Subcutaneous adipose tissue (tissue), 4 donors: Measurements from ENCODE around the gene COG4. TPM values are rescaled to one million over a fixed set of nuclear protein-coding genes. Genes with fewer than 3 reads are reported as not detected.

Experiments used
- CTCF ChIP-seq: fragments of 450-650 bp; IDR thresholded peaks from one replicate; pipeline ENCODE4 v1.5.1; 2016; ENCODE audit warnings: low read depth, mild to moderate bottlenecking, control low read depth, antibody characterized with exemption, moderate library complexity
- total RNA-seq, 4 donors: library from RNA; depleted of rRNA; stranded (reverse); fragments of >200 nt; gene quantifications; one replicate each; pipeline ENCODE4 v1.1.0, GENCODE V29; 2016

Gene COG4
- total RNA-seq, 4 donors from 2014 or later = 29.8 to 49.9 (median 39.9) TPM

DNA sequence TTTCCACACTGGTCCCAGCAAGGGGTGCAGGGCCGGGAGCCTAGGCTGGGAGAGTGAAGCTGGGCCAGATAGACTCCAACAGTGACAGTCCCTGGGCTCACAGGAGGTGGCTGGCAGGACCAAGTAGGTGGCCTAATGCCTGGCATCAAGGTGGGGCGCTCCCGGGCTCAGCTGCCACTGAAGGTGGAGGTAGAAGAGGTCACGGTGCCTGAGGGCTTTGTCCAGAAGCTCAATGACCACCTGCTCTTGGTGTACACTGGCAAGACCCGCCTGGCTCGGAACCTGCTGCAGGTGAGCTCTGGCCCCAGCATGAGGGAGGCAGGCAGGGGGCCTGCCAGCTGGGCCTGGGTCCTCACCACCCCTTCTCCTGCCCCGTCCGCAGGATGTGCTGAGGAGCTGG is 45.2 kb downstream of the COG4 start:
- no peak for TF ChIP-seq CTCF

- TF ChIP-seq CTCF = no peak
Measured at GRCh38 chr16:70476272-70477020, 46.9 kb downstream of the COG4 start.

- no peak for TF ChIP-seq CTCF
Measured at GRCh38 chr16:70475054-70475871, 48.1 kb downstream of the COG4 start.

DNA sequence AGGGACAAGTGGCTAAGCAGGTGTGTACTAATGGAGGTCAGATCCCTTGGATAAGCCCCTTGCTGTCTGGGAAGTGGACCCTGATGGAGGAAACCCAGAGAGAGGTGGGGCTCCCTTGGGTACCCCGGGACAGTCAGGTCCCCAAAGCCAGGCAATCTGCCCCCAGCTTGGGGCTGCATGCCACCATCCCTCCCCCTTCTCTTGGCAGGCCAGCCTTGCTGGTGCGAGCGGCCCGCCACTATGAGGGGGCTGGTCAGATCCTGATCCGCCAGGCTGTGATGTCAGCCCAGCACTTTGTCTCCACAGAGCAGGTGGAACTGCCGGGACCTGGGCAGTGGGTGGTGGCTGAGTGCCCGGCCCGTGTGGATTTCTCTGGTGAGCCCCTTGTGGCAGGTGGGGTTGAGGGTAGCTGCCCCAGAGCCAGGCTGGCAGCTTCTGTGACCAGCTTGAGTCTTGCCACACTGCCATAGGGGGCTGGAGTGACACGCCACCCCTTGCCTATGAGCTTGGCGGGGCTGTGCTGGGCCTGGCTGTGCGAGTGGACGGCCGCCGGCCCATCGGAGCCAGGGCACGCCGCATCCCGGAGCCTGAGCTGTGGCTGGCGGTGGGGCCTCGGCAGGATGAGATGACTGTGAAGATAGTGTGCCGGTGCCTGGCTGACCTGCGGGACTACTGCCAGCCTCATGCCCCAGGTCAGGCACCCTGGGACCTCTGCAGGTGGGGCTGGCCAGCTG is 48.9 kb downstream of the COG4 start:
- no peak for TF ChIP-seq CTCF

DNA sequence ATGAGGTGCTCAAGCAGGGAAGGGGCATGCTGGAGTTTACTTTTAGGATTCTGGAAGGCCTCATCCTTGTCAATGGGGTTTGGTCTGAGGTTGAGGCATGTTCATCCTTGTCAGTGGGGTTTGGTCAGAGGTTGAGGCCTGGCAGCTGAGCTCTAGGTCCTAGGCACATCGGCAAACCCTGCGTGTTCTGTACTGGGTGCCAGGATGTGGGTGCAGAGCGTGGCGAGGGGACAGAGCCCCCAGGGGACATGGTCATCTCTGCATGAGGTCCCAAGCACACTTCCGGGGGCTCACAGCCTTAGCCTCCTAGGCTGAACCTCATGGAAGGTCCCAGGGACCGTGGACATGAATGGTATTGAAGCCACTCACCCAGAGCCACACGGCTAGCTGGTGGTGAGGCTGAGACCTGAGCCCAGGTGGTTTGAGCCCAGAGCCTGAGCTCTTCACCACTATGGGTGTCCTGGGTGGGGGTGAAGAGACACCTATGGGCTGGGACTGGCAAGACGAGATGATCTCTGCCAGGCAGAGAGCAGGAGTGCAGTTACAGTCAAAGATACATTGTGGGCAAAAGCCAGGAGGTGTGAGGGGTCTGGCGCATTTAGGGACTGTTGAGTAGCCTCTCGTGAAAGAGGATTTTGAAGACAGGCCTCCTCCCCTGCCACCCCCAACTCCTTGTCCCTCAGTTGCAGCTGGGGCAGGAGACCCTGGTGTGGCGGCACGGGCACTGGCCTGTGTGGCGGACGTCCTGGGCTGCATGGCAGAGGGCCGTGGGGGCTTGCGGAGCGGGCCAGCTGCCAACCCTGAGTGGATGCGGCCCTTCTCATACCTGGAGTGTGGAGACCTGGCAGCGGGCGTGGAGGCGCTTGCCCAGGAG is 49.7 kb downstream of the COG4 start:
- no peak for TF ChIP-seq CTCF

DNA sequence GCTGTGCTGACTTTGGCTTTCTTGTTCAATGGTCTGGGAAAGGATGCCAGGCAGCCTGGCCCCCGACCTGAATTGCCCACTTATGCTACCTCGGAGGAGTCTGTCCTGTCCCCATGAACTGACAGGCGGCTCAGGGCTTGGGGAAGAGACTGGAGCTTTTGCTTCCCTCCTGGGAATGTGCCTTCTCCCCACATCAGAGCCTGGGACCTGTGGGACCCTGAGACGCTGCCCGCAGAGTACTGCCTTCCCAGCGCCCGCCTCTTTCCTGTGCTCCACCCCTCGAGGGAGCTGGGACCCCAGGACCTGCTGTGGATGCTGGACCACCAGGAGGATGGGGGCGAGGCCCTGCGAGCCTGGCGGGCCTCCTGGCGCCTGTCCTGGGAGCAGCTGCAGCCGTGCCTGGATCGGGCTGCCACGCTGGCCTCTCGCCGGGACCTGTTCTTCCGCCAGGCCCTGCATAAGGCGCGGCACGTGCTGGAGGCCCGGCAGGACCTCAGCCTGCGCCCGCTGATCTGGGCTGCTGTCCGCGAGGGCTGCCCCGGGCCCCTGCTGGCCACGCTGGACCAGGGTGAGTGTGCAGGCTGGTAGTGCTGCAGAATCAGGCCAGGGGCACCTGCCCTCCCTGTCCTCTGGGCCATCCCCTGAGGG is 50.4 kb downstream of the COG4 start:
- TF ChIP-seq CTCF = no peak
